Measurements from ENCODE around the gene MEI1.
A peak's percentile ranks its signal among the peaks of the same experiment; 100 is the strongest.
"Not testable (repeated sequence)": the region's sequence is repeated elsewhere in the genome, so short reads cannot be mapped to it uniquely, and the experiment has no call there.

MEI1 gene

GRCh38 chr22:41699264-41700107 lies at the start of gene MEI1:
TSS of gene MEI1 (plus strand) at chr22:41699503. CDS start at chr22:41699539, 36 bp downstream.
- DNase-seq = no peak

- no peak for DNase-seq
These were observed 49.1 kb upstream of the MEI1 start for GRCh38 chr22:41650229-41650628.

GRCh38 chr22:41650821-41651220 lies 48.5 kb upstream of the MEI1 start:
- no peak for DNase-seq

- no peak for DNase-seq
These were observed 45.0 kb upstream of the MEI1 start for GRCh38 chr22:41654322-41654721.

- no peak for DNase-seq
These were observed 42.7 kb upstream of the MEI1 start for GRCh38 chr22:41656556-41656955.

- DNase-seq = no peak
These were observed 41.6 kb upstream of the MEI1 start for GRCh38 chr22:41657709-41658108.

- DNase-seq = no peak
These were observed 40.4 kb upstream of the MEI1 start for GRCh38 chr22:41658869-41659268.

GRCh38 chr22:41659941-41660340 lies 39.4 kb upstream of the MEI1 start:
- DNase-seq = no peak

- no peak for DNase-seq
These were observed 38.9 kb upstream of the MEI1 start for GRCh38 chr22:41660416-41660815.

- no peak for DNase-seq
These were observed 38.2 kb upstream of the MEI1 start for GRCh38 chr22:41661088-41661487.

GRCh38 chr22:41661713-41662112 lies 37.6 kb upstream of the MEI1 start:
- DNase-seq = no peak

GRCh38 chr22:41663594-41663993 lies 35.7 kb upstream of the MEI1 start:
- not testable (repeated sequence) for DNase-seq

GRCh38 chr22:41664490-41664889 lies 34.8 kb upstream of the MEI1 start:
- DNase-seq = no peak

GRCh38 chr22:41664951-41665350 lies 34.4 kb upstream of the MEI1 start:
- DNase-seq = no peak

- DNase-seq = no peak
These were observed 30.1 kb upstream of the MEI1 start for GRCh38 chr22:41668971-41669911.

- DNase-seq = not testable (repeated sequence)
These were observed 27.2 kb upstream of the MEI1 start for GRCh38 chr22:41672096-41672495.

GRCh38 chr22:41672780-41673509 lies 26.4 kb upstream of the MEI1 start:
- DNase-seq = no peak

- DNase-seq = no peak
These were observed 24.4 kb upstream of the MEI1 start for GRCh38 chr22:41674846-41675340.

GRCh38 chr22:41676134-41676533 lies 23.2 kb upstream of the MEI1 start:
- DNase-seq = no peak

- no peak for DNase-seq
These were observed 17.7 kb upstream of the MEI1 start for GRCh38 chr22:41681616-41682015.

GRCh38 chr22:41682033-41682807 lies 17.1 kb upstream of the MEI1 start:
- DNase-seq = peak; percentile 39

GRCh38 chr22:41683052-41683451 lies 16.3 kb upstream of the MEI1 start:
- DNase-seq = no peak

Measured in NCI-H446 treated with DMSO at 0.1 percent for 48 hours (cell line).